Retinal pigment epithelial cell (primary cell): ENCODE results near the gene DPM3.
A peak's percentile ranks its signal among the peaks of the same experiment; 100 is the strongest.

Experiments used
- DNase-seq: peaks from one replicate; pipeline ENCODE4 v3.0.0-alpha.2; 2010; ENCODE audit warnings: low read depth
- H3K4me3 ChIP-seq: 2 replicates; pipeline ENCODE4 v1.5.1; 2011; ENCODE audit warnings: mild to moderate bottlenecking, low read length, control low read depth, moderate library complexity
- CTCF ChIP-seq: conservative IDR thresholded peaks from 2 replicates; pipeline ENCODE4 v1.5.1; 2011; ENCODE audit warnings: low read depth, low read length, control low read depth, inconsistent platforms

The DPM3 gene

GRCh38 chr1:155094622-155094948, 45.7 kb downstream of the DPM3 start:
- no peak for TF ChIP-seq CTCF
- H3K4me3 ChIP-seq: no peak overlapping the region
- DNase-seq: no peak

GRCh38 chr1:155093911-155094621, 46.3 kb downstream of the DPM3 start:
- TF ChIP-seq CTCF: peak; percentile 56
- no peak overlapping the region for H3K4me3 ChIP-seq
- DNase-seq: no peak

- no peak for DNase-seq
- no peak overlapping the region for H3K4me3 ChIP-seq
- TF ChIP-seq CTCF: no peak
Measured at GRCh38 chr1:155092641-155093040, 47.7 kb downstream of the DPM3 start.

- TF ChIP-seq CTCF: no peak
- no peak overlapping the region for H3K4me3 ChIP-seq
- no peak for DNase-seq
Measured at GRCh38 chr1:155092131-155092530, 48.2 kb downstream of the DPM3 start.

- peak; percentile 95 for TF ChIP-seq CTCF
- DNase-seq: no peak
- no peak overlapping the region for H3K4me3 ChIP-seq
Measured at GRCh38 chr1:155091071-155092051, 49.0 kb downstream of the DPM3 start.
